ENCODE measurements around the gene SESN2. TPM values are rescaled to one million over a fixed set of nuclear protein-coding genes. Genes with fewer than 3 reads are reported as not detected.

SESN2 gene
- total RNA-seq, 2 donors from 2014 or later, result 13.7 to 16.8 TPM

DNA sequence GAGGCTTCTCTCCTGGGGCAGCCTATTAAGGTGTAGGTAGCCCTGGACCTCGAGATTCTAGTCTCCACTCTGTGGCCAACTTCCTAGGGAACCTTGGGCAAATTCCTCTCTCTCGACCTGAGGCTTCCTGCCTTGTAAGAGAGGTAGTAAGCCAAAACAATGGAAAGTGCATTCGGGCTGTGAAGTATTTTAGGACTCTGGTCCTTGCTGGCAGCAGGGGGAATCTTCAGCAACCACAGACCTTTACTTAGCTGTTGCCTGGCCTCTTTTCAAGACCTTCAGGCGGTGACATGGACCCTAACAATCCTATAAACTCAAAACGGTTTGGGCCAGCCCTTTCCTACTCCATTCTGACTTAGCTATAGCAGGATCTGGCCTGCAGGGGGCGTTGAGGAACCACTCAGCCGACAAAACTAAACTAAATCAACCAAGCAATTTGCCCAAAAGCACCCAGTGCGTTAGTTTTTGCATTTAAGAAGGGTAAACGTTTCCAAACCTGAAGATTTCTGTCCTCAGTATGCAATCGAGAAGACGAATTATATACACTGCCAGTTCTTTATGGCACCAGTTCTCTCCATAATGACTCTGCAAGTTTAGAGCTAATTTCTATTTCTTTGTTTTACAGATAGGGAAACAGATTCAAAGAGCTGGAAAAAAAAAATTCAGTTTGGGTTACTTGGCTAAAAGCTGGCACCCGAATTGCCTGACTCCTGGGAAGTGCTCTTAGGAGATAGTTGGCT is 10.9 kb upstream of the SESN2 start:
- peak; percentile 93 for DNase-seq (ENCODE audit: low spot score)
- intact Hi-C loops (cut with DNase I), result no loop called here

DNA sequence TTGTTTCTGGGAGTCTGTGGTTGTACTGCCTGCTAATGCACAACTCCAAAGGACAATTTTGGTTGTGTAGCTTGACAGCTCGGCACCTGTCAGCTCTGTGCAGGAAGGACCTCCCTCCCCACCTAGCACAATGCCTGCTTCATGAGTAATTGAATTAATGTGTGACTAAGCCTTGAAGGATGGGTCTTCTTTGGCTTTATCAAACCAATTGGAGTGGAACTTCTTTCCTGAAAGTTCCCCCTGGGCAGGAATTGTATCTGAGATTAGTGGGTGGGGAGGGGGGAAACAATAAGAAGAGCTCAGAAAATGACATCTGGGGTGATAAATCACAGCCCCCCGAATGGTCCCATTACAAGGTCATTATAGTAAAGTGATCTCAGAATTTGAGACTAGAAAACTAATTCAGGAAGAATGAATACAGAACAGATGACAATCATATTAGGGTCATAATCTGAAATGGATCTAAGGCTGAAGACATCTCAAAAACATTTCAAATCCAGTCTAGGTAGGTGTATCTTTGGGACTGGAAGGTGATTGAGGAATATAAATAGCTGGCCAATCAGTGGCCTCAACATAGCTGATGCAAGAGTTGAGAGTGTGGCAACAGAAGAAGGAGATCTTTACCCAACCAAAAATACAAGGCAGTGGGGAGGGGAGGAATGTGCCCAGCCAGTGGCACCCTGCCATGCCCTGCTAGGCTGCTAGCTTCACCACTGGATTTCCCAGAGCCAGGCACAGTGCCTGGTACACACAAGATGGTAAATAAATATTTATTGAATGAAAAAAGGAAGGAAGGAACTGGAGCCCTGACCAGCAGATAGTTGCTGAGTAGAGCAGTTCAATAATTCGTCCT is 10.1 kb upstream of the SESN2 start:
- DNase-seq (ENCODE audit: low spot score), result no peak
- intact Hi-C loops (cut with DNase I), result no loop called here

DNA sequence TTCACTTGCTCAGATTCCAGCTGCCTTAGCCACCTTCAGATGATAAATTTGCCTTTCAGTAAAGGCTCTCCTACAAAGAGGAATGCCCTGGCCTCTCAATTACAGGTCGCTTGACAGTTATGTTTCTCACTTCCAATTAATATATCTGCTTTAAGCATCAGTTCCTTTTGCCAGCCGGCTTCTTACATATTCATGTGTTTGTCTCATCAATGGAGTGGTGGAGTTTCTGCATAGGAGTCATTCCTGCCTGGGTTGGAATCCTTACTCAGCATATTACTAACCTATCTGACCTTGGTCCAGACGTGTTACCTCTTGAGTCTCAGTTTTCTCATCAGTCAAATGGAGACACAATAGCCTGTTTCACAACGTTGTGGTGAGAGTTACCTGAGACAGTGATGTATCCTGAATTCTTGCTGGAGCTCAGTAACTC is 9.4 kb upstream of the SESN2 start:
- intact Hi-C loops (cut with DNase I), result no loop called here
- no peak for DNase-seq (ENCODE audit: low spot score)

DNA sequence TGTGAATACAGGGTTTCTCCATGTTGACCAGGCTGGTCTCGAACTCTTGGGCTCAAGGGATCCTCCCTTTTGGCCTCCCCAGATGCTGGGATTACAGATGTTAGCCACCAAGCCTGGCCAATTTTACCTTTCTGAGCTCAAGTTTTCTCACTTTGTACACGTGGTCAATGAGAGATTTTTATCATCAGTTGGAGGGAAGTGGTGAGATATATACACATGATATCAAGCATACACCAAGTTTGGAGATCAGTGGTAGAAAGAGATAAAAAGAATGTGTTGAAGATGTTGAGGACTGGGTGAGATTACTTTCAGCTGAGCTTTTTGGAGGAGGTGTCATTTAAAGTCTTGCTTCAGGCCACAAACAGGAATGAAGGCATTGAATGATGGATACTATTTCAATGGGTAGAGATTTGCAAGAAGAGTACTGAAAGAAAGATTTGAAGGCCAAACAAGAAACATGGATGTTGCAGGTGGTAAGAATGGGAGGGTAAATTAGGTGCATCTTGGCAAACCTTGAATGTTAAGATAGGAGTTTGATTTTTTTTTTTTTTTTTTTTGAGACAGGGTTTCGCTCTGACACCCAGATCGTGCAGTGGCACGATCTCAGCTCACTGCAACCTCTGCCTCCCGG is 3.0 kb upstream of the SESN2 start:
- no peak for DNase-seq (ENCODE audit: low spot score)
- intact Hi-C loops (cut with DNase I), result no loop called here

DNA sequence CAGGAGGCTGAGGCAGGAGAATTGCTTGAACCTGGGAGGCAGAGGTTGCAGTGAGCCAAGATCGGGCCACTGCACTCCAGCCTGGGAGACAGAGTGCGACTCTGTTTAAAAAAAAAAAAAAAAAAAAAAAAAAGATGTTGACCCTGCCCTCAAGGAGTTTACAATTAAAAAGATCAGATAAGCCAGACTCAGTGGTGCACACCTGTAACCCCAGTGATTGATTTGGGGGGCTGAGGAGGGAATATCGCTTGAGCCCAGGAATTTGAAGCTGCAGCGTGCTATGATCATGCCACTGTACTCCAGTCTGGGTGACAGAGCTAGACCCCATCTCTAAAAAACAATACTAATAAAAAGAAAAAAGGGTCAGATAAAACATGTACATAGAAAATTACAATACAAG is 1.6 kb upstream of the SESN2 start:
- DNase-seq (ENCODE audit: low spot score), result no peak
- intact Hi-C loops (cut with DNase I), result no loop called here

DNA sequence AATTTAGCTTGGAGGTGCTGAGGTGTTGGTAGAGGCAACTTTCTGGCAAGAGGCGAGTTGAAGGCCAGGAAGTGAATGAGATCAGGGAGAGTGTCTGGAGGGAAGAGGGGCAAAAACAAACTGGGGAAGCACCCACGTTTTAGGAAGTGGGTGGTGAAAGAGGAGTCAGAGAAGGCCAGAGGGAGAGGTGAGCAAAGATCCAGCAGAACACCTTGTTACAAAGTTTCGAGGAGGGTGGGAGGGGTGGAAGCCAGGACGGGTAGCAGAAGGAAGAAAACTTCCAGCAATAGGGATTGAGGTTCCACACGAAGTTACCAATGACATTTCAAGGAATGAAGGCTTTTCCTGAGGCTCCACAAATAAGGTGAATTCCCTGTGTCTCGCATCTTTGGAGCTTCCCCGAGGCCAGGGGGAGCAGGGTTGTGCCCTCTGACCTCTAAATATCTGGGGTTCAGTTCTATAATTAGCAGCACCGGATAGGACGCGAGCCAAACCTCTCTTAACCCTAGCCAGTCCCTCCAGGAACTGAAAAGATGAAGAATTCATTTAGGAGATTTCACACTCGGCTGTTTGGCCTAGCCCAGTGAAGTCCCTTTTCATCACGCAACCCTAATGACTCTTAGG is 578 bp upstream of the SESN2 start:
- no peak for DNase-seq (ENCODE audit: low spot score)
- intact Hi-C loops (cut with DNase I), result no loop called here

DNA sequence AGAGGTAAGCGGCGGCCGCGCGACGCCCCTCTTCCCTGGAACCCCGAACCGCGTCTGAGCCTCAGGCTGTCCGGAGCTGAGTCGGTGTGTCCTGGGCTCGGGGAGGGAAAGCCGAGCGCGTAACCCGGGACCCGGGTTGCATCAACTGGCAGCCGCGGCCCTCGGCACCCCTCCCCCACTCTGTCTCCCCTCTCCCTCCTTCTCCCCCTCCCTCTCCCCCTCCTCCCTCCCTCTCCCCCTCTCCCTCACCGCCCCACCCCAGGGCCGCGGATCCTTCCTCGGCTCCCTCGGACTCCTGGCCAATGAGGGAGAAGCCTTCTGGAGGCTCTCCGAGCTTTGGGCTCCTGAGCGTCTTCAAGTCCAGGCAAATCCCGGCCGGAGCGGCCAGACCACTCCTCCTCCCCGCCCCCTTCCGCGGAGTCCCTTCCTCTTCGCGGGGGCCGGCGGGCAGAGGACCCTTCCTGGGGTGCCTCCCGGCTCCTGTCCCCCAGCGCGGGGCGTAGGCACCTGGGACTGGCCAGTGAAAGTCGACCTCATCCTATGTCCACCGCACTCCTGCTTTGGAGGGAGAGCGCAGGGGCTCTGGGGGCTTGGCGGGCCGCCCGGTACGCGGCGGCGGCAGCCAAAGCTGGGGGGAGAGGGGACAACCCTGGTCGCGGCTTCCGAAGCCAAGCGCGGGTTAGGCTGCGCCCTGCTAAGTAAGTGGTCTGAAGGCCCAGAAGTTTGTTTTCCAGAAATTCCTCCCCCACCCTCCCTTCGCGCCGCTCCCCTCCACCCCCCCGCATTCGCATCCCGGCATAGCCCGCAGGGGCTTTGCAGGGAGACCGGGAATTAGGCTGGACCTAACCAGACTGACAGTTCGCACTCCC is 850 bp downstream of the SESN2 start:
- intact Hi-C loops (cut with DNase I), result loop anchor here in 1 of 2 donors (10.0 kb wide), 1 partner anchor 65 kb away; the partner anchor contains the start of gene MED18
- peak; percentile 92 for DNase-seq (ENCODE audit: low spot score)

DNA sequence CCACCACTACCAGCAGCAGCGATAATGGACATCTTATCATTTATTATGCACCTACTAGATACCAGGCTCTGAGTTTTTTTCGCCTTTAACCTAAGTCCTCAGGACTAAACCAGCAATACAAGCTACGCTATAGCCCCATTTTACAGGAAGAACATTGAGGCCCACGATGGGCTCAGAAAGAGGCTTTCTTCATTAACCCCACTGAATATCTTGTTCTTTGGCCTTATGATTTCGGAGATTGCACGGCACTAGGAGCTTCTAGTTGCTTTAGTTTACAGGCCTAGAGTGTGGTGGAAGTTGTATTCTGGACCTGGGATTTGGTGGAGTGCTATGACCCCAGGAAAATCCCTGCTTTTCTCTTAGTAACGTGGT is 1.5 kb downstream of the SESN2 start:
- intact Hi-C loops (cut with DNase I), result loop anchor here in 1 of 2 donors (10.0 kb wide), 1 partner anchor 64 kb away; the partner anchor contains the start of gene MED18
- DNase-seq (ENCODE audit: low spot score), result no peak

DNA sequence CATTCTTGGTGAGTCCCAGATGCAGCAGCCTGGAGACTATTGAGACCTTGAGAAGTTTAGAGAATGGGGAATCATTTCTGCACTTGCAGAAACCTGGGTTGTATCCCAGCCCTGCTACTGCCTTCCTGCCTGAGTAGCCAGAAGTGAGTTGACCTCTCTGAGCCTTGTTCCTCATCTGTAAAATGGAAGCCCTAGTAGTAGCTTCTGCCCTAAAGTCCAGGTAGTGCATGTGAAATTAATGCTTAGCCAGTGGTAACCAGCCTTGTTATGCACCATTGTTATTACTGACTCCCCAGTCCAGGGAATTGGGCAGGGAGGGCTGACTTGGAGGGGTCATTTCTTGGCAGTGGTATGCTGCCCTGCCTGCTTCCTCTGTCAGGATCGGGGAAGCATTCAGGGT is 5.6 kb downstream of the SESN2 start:
- DNase-seq (ENCODE audit: low spot score), result no peak
- intact Hi-C loops (cut with DNase I), result loop anchor here in 1 of 2 donors (10.0 kb wide), 1 partner anchor 60 kb away; the partner anchor contains the start of gene MED18

DNA sequence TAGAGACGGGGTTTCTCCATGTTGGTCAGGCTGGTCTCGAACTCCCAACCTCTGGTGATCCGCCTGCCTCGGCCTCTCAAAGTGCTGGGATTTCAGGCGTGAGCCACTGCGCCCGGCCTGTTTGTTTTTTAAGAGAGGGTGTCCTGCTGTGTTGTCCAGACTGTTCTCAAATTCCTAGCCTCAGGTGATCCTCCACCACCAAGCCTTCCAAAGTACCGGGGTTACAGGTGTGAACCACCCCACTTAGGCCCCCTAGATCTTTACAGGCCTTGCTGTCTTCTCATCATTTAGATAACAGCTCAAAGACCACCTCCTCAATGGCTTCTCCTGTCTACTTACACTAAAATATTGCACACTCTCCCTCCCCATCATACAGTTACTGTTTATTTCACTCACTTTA is 6.3 kb downstream of the SESN2 start:
- DNase-seq (ENCODE audit: low spot score), result no peak
- intact Hi-C loops (cut with DNase I), result loop anchor here in 1 of 2 donors (10.0 kb wide), 1 partner anchor 59 kb away; the partner anchor contains the start of gene MED18

DNA sequence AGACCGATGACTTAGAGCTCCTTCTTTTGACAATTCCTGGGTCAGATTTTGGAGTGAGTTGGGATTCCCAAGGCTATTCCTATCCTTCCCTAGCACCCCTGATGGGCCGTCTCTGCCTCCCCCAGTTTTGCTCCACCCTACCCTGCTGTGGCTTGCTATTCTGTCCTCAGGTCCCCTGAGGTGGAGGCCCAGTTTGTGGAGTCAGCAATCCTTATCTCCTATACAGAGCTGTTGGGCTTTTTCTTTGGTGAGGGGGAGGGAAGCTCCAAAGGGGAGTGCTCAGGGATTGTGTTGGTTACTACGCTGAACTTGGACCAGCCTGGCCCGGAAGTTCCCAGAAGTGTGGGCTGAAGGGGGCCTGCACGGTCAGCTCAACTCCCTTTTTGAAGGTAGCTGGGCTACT is 7.6 kb downstream of the SESN2 start:
- no peak for DNase-seq (ENCODE audit: low spot score)
- intact Hi-C loops (cut with DNase I), result loop anchor here in 1 of 2 donors (10.0 kb wide), 1 partner anchor 58 kb away; the partner anchor contains the start of gene MED18

DNA sequence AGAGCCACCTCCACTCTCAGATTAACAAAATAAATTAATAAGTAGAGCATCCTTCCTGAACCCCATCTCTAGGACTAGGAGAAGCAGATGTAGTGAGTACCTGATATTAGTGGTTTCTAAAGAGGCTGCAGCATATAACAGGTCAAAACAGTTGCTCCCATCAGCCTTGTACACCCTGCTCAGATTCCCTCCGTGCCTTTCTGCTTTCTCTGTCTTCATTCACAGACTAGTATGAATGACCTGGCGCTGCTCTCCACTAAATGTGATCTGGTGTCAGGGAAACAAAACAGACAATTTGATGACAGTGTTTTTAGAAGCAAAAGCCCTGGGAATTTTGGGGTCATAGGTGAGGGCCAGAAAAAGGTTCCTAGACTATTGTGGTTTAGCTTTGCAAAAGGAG is 8.3 kb downstream of the SESN2 start:
- intact Hi-C loops (cut with DNase I), result loop anchor here in 1 of 2 donors (10.0 kb wide), 1 partner anchor 57 kb away; the partner anchor contains the start of gene MED18
- DNase-seq (ENCODE audit: low spot score), result no peak

DNA sequence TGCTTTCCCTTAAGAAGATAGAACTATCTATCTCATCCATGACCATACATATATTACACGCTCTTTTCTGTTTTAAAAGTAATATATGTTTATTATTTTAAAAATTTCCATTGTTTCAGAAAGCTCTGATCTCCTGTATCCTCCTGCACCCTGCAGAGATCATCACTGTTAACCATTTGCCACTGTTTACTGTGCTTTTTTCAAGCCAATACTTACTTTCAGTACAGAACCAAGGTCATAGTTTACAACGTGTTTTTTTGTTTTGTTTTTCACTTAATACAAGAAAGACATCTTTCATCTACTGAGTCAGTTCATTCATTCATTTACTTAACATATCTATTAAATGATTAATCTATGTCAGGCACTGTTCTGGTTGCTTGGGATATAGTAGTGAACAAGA is 10.2 kb downstream of the SESN2 start:
- DNase-seq (ENCODE audit: low spot score), result no peak
- intact Hi-C loops (cut with DNase I), result loop anchor here in 1 of 2 donors (10.0 kb wide), 1 partner anchor 55 kb away; the partner anchor contains the start of gene MED18

DNA sequence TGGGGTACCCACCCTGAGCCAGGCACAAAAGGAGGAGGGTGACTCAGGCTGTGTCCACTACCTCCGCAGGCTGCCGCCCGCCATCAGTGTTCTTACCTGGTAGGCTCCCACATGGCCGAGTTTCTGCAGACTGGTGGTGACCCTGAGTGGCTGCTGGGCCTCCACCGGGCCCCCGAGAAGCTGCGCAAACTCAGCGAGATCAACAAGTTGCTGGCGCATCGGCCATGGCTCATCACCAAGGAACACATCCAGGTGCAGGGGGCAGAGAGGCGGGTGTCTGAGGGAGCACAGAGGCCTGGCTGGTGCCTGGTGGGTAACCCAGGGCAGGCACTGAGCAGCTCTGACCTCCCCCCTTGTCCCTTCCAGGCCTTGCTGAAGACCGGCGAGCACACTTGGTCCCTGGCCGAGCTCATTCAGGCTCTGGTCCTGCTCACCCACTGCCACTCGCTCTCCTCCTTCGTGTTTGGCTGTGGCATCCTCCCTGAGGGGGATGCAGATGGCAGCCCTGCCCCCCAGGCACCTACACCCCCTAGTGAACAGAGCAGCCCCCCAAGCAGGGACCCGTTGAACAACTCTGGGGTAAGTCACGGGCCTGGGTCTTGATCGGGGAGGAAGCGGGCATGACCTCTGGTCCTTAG is 13.0 kb downstream of the SESN2 start:
- DNase-seq (ENCODE audit: low spot score), result no peak
- intact Hi-C loops (cut with DNase I), result no loop called here

DNA sequence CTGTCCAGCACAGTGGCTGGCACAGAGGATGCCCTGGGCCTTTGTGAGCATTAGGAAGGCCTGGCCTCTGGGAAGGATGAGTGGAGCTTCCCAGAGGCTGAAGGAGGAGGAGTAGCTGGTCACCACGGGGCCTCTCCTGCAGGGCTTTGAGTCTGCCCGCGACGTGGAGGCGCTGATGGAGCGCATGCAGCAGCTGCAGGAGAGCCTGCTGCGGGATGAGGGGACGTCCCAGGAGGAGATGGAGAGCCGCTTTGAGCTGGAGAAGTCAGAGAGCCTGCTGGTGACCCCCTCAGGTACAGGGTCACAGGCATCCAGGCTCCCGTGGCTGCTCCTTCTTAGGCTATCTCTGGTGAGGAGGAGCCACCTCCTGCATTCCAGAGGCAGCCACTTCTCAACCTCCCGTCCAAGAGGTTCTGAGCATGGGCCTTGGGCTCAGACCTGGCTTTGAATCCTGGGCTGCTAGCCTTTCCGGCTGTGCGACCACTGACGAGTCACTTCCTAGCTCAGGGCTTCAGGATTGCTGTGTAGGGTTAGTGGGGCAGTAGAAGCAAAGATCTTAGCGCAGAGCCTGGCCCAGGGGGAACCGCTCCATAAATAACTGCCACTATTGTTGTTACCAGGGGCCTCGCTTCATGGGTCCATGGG is 14.0 kb downstream of the SESN2 start:
- intact Hi-C loops (cut with DNase I), result no loop called here

DNA sequence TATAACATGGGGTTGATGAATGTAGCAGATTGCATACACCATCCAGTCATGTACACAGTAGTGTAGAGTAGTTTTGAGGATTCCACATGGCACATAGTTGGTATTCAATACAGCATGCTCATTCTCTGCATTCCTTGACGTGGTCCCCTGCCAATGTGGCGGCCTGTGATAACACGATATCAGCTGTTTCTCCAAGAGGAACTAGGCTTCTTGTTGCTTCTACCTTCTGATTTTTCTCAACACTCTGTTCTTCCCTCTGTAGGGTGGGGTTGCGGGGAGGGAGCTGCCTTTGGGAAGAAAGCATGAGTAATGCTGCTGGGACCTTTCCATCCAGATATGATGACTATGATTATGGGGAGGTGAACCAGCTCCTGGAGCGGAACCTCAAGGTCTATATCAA is 19.4 kb downstream of the SESN2 start:
- no peak for DNase-seq (ENCODE audit: low spot score)
- intact Hi-C loops (cut with DNase I), result no loop called here

More for the DNA sequence above, 14.0 kb downstream of the SESN2 start:
- no peak for DNase-seq (ENCODE audit: low spot score)

DNA sequence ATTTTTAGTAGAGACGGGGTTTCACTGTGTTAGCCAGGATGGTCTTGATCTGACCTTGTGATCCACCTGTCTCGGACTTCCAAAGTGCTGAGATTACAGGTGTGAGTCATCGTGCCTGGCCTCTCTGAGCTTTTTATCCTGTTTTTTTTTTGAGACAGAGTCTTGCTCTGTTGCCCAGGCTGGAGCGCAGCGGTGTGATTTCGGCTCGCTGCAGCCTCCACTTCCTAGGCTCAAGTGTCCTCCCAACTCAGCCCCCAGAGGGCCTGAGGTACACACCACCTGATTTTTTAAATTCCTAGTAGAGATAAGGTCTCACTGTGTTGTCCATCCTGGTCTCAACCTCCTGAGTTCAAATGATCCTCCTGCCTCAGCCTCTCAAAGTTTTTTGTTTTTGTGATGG is 20.4 kb downstream of the SESN2 start:
- no peak for DNase-seq (ENCODE audit: low spot score)
- intact Hi-C loops (cut with DNase I), result no loop called here

Measured in posterior vena cava (tissue), 2 donors.